Left renal cortex interstitium (tissue), 4 donors: Measurements from ENCODE around the gene B4GALNT4. TPM values are rescaled to one million over a fixed set of nuclear protein-coding genes. Genes with fewer than 3 reads are reported as not detected.
"Not testable (repeated sequence)": the region's sequence is repeated elsewhere in the genome, so short reads cannot be mapped to it uniquely, and the experiment has no call there.

Source experiments
- DNase-seq, 4 donors: peaks; one replicate each; pipeline ENCODE4 v3.0.0-alpha.2; 2013; ENCODE audit warnings: low read depth in 4 of 4, low spot score in 2 of 4, missing footprints in 1 of 4
- polyA plus RNA-seq, 4 donors: library from polyadenylated mRNA; unstranded; fragments of 120-200 nt; gene quantifications; one replicate each; pipeline ENCODE4 v1.2.1, GENCODE V29; 2013; ENCODE audit not compliant: insufficient read length in 4 of 4

The B4GALNT4 gene
- polyA plus RNA-seq, 4 donors, result 42.6 to 87.5 (median 82.0) TPM

GRCh38 chr11:404551-405264 lies 35.4 kb downstream of the B4GALNT4 start:
- DNase-seq, result no peak

- no peak for DNase-seq
Measured at GRCh38 chr11:405323-405953, 36.1 kb downstream of the B4GALNT4 start.

GRCh38 chr11:405954-406795 lies 36.9 kb downstream of the B4GALNT4 start:
- DNase-seq, result no peak

GRCh38 chr11:406796-407650 lies 37.7 kb downstream of the B4GALNT4 start:
- DNase-seq, result no peak

- DNase-seq, result no peak
Measured at GRCh38 chr11:407651-408123, 38.4 kb downstream of the B4GALNT4 start.

GRCh38 chr11:408154-409007 lies 39.1 kb downstream of the B4GALNT4 start:
- DNase-seq, result no peak

- no peak for DNase-seq
Measured at GRCh38 chr11:409008-409599, 39.8 kb downstream of the B4GALNT4 start.

GRCh38 chr11:409600-410483 lies 40.5 kb downstream of the B4GALNT4 start:
- no peak for DNase-seq

- DNase-seq, result not testable (repeated sequence)
Measured at GRCh38 chr11:410711-411110, 41.4 kb downstream of the B4GALNT4 start.

- not testable (repeated sequence) for DNase-seq
Measured at GRCh38 chr11:411520-411919, 42.2 kb downstream of the B4GALNT4 start.

GRCh38 chr11:412641-413119 lies 43.4 kb downstream of the B4GALNT4 start:
- DNase-seq, result no peak

- DNase-seq, result no peak
Measured at GRCh38 chr11:413120-414081, 44.1 kb downstream of the B4GALNT4 start.

GRCh38 chr11:414318-414857 lies 45.1 kb downstream of the B4GALNT4 start:
- no peak for DNase-seq

GRCh38 chr11:415640-416041 lies 46.3 kb downstream of the B4GALNT4 start:
- no peak for DNase-seq

GRCh38 chr11:416051-416756 lies 46.9 kb downstream of the B4GALNT4 start:
- no peak for DNase-seq
